ENCODE data around the gene ZNF718. TPM values are rescaled to one million over a fixed set of nuclear protein-coding genes. Genes with fewer than 3 reads are reported as not detected.

Gene ZNF718
- total and polyA plus RNA-seq, 12 donors, result 0.51 to 13.9 (median 5.6) TPM

- peaks cover 0 to 72% (median 4%) of the 10 kb centered on the region in 3 donors for H3K9me3 ChIP-seq (replicated peaks in 1 of 3)
- H3K36me3 ChIP-seq (replicated peaks in 1 of 2), result no peaks in the 10 kb centered on the region
- DNase-seq, result no peak
- H3K27ac ChIP-seq, result no peak overlapping the region
- H3K27me3 ChIP-seq, result no peaks in the 10 kb centered on the region
- intact Hi-C loops (cut with DNase I), result no loop called here
- 87 to 92% (median 88%) methylated on average over 5 of the region's 5 CpGs for WGBS, 4 donors
- TF ChIP-seq POLR2A (IDR thresholded peaks at IDR 0.05) (no peak), CTCF (IDR thresholded peaks at IDR 0.05) (no peak)
- H3K4me1 ChIP-seq (replicated peaks in 1 of 2), result no peaks in the 10 kb centered on the region
- no peak overlapping the region for H3K4me3 ChIP-seq
Observed at GRCh38 chr4:99863-100262, 24.4 kb upstream of the ZNF718 start.

DNA sequence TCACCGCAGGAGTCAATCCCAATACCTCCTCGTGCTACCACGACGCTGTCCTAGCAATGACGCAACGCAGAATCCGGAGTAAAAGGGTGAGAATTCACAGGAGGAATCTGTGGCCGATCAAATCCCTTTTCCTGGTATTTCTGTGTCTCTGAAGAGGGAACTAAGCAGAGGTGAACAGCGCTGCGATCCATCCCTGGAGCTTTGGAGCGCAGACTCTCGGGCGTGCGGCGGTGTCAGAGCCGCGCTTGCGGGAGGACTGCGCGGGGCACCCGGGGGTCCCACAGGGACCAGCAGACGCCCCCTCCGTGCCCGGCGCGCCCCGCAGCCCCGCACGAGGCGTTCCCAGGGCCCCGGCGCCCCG is 17.2 kb upstream of the ZNF718 start:
- DNase-seq, result no peak
- WGBS, 4 donors, result 13 to 29% (median 17%) methylated on average over 8 to 33 of the region's 33 CpGs
- Histone ChIP-seq H3K9me3 (replicated peaks in 1 of 3) (peaks cover 0 to 13% (median 0%) of the 10 kb centered on the region in 3 donors), H3K4me1 (replicated peaks in 1 of 2) (no peaks in the 10 kb centered on the region), H3K27ac (no peak overlapping the region), H3K36me3 (replicated peaks in 1 of 2) (no peaks in the 10 kb centered on the region), H3K27me3 (peaks cover 21% of the 10 kb centered on the region), H3K4me3 (peak overlapping the region in 1 of 4 donors; percentile 43)
- intact Hi-C loops (cut with DNase I), result no loop called here
- TF ChIP-seq POLR2A (IDR thresholded peaks at IDR 0.05) (no peak), CTCF (IDR thresholded peaks at IDR 0.05) (no peak)

- Histone ChIP-seq H3K9me3 (replicated peaks in 1 of 3) (peaks cover 0 to 13% (median 0%) of the 10 kb centered on the region in 3 donors), H3K27ac (no peak overlapping the region), H3K4me3 (peak overlapping the region in 1 of 4 donors; percentile 43), H3K36me3 (replicated peaks in 1 of 2) (no peaks in the 10 kb centered on the region), H3K4me1 (replicated peaks in 1 of 2) (no peaks in the 10 kb centered on the region), H3K27me3 (peaks cover 21% of the 10 kb centered on the region)
- intact Hi-C loops (cut with DNase I), result no loop called here
- TF ChIP-seq CTCF (IDR thresholded peaks at IDR 0.05), result no peak
- no peak for TF ChIP-seq POLR2A (IDR thresholded peaks at IDR 0.05)
- no peak for DNase-seq
- WGBS, 4 donors, result 6 to 17% (median 10%) methylated on average over 26 to 91 of the region's 91 CpGs
Observed at GRCh38 chr4:107444-108429, 16.6 kb upstream of the ZNF718 start.

DNA sequence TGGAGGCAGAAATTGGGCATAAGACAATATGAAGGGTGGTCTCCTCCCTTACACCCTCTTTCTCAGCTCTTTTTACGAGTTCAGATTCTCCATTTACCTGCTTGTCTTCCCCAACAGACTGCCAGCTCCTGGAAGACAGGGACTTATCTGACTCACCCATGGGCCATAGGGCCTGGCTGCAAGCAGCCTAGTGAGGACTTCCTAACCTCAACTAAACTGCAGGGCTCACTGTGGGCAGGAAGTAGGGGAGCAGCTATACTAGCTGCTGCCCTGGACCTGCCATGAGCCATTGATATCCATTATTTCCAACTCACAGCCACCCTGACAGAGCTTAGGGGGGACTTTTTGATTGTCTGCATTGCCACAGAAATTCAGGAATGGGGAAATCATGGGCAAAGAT is 11.5 kb upstream of the ZNF718 start:
- intact Hi-C loops (cut with DNase I), result no loop called here
- Histone ChIP-seq H3K9me3 (replicated peaks in 1 of 3) (no peaks in the 10 kb centered on the region), H3K27ac (no peak overlapping the region), H3K4me3 (no peak overlapping the region), H3K4me1 (replicated peaks in 1 of 2) (no peaks in the 10 kb centered on the region), H3K27me3 (peaks cover 14% of the 10 kb centered on the region), H3K36me3 (replicated peaks in 1 of 2) (no peaks in the 10 kb centered on the region)
- DNase-seq, result no peak
- WGBS, 4 donors, result 68 to 89% (median 79%) methylated on average over 1 of the region's 1 CpG
- TF ChIP-seq POLR2A (IDR thresholded peaks at IDR 0.05) (no peak), CTCF (IDR thresholded peaks at IDR 0.05) (no peak)
